Limb (tissue), 2 donors: Measurements from ENCODE around the gene SASS6.

Experiments
- DNase-seq, 2 donors: peaks; one replicate each; pipeline ENCODE4 v3.0.0-alpha.2; 2016; ENCODE audit errors: extremely low spot score in 2 of 2

Gene SASS6

GRCh38 chr1:100107696-100108095 lies 25.0 kb downstream of the SASS6 start:
- no peak for DNase-seq

GRCh38 chr1:100101564-100101963 lies 31.2 kb downstream of the SASS6 start:
- DNase-seq = no peak

DNA sequence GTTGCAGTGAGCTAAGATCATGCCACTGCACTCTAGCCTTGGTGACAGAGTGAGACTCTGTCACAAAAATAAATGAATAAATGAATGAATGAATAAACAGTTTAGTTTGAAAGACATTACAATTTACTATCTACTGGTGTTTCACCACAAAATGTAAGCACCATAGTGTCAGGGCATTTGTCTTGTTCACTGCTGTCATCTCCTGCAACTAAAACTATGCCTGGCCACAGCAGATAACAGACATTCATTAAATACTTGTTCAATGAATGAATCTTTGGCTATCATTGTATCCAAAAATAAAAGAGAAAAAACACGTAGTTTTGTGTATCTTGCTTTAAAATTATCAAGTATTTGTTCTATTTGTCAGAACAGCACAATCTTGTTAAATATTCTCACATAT lies 32.5 kb downstream of the SASS6 start:
- DNase-seq = no peak

DNA sequence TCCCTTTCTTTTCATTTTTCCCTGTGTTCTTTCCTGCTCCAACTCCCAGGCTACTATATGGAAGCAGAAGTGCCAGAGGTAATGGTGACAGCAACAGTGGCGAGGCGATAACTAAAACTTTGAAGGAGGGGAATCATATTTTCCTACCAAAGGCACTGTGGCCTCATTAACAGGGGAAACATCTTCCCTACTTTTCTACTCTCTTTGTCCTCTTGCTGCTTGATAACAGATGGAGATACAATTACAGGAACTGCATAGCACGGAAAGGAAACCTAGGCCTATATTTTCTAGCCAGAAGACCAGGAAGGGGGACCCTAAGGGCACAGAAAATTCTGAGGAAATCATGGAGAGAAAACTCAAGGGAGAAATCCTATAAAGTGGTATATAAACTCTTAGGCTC lies 42.3 kb downstream of the SASS6 start:
- no peak for DNase-seq

GRCh38 chr1:100089082-100089481 lies 43.6 kb downstream of the SASS6 start:
- DNase-seq = no peak

DNA sequence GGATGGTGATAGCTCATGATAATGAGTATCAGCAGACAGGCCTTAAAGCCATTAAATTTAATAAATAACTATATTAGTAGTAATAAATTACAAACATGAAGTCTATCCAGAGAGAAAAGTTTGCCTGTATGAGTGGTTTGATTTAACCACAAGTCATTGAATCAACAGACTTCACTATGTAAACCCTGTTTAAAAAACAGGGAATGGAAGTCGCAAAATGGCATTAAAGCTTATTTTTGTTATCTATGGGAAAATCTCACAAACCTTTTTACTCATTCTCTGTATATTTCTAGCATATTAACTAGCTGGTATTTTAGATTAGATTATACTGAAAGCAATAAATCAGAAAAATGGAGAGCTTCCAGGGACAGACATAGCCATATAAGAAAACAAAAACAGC lies 45.3 kb downstream of the SASS6 start:
- no peak for DNase-seq

GRCh38 chr1:100080331-100080730 lies 52.4 kb downstream of the SASS6 start:
- no peak for DNase-seq

GRCh38 chr1:100077531-100077930 lies 55.2 kb downstream of the SASS6 start:
- DNase-seq = no peak

DNA sequence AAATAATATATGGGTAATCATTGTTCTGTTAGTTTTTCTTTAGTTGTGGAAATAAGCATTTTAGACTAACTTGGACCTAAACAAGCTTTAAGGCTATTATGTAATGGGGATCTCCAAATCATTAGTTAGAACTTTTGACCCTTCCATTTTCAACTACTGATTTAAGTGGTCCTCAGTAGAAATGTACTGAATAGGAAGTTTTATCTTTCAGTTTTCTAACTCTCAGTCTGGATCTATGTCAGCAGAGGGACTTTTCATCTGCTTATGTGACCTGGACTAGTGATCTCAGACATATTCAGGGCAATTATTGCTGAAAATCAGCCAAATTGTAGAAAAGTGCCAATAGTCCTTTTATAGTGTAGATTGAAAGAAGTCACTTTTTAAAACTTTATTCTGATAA lies 56.0 kb downstream of the SASS6 start:
- no peak for DNase-seq

DNA sequence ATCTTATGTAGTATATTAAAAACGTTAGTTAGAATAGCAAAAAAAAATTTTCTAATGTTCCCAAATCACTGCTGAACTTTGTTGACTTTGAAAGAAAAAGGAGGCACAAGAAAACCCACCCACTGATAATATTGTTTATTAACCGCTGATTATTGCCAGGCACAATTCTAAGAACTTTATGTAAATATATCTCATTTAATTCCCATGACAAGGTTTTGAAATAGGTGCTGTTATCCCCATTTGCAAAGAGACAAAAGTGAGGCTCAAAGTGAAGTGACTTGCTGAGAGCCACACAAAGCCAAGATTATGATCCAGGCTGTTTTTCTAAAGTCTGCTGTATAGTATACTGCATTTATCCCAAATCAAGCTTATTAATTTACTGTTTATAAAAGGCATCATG lies 56.4 kb downstream of the SASS6 start:
- DNase-seq = no peak

GRCh38 chr1:100075773-100076172 lies 57.0 kb downstream of the SASS6 start:
- DNase-seq = no peak

GRCh38 chr1:100074604-100075395 lies 57.9 kb downstream of the SASS6 start:
- no peak for DNase-seq

DNA sequence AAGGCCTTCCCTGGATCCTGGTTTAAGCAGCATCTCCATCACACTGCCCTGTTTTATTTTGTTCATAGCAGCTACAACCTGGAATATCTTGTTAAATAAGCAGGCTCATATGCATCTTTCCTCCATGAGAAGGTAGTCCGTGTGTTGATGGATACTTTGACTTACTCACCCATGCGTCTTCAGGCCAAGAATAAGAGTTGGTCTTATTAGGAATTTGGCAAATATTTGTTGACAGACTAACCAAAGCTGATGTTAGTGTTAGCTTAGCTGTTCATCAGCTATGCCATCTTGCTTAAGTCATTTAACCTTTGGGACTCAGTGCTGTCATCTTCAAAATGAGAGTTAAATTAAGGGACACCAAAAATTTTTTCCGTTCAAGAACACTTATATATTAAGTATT lies 59.2 kb downstream of the SASS6 start:
- no peak for DNase-seq

DNA sequence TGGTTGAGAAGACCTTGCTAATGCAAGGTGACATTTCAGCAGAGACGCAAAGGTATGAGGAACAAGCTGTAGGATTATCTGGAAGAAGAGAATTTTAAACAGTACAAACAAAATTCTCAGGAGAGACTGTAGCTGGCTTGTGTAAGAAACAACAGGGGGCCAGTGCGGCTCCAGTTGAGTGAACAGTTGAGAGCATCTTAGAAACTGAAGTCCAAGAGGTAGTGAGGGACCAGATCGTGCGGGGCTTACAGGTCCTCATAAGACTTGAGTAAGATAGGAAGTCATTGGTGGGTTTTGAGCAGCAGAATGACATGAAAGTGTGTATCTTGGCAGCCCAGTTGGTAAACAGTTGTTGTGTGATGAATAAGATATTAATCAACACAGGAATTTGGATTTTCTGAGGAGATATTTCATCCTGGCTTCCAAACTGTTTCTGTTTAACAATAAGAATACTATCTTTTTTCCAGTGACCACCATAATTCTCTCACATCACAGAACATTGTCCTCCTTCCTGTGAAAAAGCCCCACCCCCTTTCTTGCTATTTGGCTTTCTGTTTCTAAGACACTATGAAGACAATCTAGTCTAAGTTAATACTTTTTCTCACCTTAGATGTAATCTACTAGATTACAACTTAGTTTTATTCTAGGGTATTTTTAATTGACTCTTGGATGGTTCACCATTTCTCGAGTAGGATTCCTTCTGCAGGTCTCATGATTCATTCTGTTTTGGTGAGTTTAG lies 62.4 kb downstream of the SASS6 start:
- no peak for DNase-seq

DNA sequence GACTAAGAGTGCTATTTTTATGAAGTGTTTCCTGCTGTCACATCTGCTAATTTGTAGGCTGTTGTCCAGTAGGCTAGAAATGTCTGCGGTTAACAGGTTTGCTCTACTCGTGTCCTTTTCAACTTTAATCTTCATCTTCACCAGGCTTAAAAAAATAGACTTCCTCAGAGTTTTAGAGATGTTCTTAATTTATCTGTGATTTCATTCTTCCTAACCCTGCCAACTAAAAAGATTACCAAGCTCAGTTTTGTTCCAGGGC lies 66.8 kb downstream of the SASS6 start:
- no peak for DNase-seq

DNA sequence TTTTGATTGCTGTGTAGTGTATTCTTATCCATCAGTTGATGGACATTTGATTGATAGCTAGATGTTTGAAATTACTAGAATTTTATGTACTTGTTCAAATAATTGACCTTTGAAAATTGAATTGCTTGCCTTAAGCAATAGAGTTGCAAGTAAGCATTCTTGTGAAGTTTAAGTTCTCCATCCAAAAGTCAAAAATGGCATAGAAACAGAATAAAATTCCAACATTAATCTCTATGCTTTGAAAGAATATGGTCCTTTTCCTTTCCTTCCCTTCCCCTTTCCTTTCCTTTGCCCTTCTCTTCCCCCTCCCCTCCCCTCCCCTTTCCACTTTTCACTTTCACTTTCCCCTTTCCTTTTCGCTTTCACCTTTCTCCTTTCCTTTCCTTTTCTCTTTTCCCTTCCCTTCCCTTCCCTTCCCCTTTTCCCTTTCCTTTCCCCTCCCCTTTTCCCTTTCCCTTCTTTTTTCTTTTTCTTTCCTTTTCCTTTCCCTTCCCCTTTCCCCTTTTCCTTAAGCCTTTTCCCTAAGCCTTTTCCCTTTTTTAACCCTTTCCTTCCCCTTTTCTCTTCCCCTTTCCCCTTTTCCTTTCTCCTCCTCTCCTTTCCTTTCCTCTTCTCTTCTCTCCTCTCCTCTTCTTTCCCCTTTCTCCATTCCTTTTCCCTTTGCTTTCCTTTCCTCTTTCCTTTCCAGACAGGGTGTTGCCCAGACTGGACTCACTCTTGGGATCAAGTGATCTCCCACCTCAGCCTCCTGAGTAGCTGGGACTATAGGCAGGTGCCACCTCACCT lies 67.4 kb downstream of the SASS6 start:
- no peak for DNase-seq

DNA sequence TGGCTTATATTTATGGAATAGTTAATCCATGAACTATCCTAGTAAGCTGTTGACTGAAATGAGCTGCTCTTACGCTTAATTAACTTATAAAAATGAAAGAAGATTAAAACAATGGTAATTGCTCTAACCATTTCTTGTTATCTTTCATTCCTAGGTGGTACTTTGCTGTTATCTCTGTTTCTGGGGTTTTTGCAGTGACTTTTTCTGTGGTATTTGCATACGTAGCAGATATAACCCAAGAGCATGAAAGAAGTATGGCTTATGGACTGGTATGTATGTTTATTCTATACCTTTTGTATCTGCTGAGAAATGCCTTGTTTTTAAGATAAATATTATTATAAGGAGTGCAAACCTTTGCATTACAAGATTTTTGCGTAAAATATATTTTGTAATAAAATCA lies 71.0 kb downstream of the SASS6 start:
- no peak for DNase-seq

GRCh38 chr1:100053727-100054126 lies 79.0 kb downstream of the SASS6 start:
- no peak for DNase-seq

GRCh38 chr1:100053119-100053518 lies 79.6 kb downstream of the SASS6 start:
- DNase-seq = no peak

GRCh38 chr1:100051893-100052292 lies 80.8 kb downstream of the SASS6 start:
- no peak for DNase-seq

DNA sequence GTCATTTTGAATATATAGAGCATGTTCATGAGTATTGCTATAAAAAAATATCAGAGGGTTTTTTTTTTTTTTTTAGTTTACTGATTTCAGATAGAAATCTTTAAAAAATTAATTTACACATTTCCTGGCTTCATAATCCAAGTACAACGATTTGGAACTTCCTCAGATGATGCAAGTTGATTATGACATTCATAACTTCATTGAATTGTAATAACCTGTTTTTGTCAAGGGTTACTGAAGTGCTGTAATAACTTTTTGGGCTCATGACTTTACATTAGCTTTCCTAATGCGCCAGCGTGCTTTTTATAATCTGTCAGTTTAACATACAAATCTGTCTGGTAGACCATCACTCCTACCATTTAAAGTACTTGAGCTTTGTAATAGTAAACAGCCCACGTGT lies 81.3 kb downstream of the SASS6 start:
- DNase-seq = no peak

- no peak for DNase-seq
These were observed 82.6 kb downstream of the SASS6 start for GRCh38 chr1:100050139-100050538.
